ENCODE data around the gene ATP6V0B.
A peak's percentile ranks its signal among the peaks of the same experiment; 100 is the strongest.

ATP6V0B gene

DNA sequence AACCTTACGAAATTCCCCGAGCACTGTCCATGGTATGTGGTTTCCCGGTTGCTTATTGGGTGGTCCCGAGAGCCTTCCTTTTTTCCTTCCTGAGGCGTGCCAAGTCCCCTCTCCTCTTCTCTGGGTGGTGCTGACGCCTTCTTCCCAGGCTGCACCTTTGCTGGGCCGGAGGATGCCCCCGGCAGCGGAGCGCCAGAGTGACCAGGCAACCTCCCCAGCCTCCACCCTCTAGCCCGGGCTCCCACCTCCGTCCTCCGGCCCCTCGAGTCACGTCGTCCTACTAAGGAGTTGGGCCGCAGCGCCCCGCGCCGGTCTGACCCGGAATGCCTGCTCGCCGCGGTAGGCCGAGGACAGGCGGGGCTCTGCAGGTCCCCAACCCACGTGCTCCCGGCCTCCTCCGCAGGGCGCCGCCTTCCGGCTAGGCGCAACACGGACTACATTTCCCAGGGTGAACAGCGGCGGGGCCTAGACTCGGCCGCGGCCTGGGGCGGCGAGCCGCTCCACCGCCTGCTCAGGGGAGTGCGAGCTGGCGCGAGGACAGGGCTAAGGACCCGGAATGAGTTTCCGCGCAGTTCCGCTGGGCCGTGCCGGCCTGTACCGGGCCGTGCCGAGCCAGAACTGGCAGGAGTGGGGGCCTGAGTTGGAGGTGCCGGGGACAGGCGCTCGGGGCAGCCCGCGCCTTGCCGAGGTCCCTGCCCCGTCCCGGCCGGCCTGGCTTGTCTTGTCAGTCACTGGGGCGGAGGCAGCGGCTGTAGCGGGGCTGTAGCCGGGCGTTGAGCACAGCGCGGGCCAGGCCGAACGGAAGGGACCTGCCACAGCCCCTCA lies 28.3 kb upstream of the ATP6V0B start, which contains the start of gene IPO13:
TSS of gene IPO13 (plus strand) at position 715 of the 825 bp plus-strand sequence. CDS start 651 bp downstream, outside the sequence.
- DNase-seq, result peak; percentile 96

- DNase-seq, result no peak
These were observed 27.5 kb upstream of the ATP6V0B start for GRCh38 chr1:43947061-43947873.

DNA sequence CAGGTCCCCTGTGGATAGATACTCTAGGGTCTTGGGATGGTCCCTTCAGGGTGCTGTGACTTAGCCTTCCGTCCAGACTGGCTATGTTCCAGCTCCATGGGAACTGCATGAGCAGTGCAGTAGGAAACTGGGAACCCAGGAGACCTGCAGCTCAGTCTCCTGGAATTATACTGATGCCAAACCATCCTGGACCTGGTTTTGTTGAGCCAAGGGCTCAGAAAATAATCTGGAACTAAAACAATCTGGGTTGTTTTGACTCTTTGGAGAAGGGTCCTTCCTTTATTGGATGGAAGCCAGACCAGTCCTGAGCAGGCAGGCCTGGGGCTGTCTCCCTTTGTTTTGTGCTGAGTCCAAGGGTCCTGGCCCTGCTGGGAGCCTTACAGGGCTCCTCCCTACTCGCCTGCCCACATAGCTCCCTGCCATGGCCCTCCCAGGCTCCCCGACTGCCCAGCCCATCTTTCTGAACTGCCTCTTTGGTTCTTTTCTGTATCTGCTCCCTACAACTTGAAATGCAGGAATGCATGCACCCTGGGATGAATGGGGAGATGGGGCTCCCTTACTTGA lies 26.8 kb upstream of the ATP6V0B start:
- no peak for DNase-seq

GRCh38 chr1:43949678-43950077 lies 25.1 kb upstream of the ATP6V0B start:
- no peak for DNase-seq

DNA sequence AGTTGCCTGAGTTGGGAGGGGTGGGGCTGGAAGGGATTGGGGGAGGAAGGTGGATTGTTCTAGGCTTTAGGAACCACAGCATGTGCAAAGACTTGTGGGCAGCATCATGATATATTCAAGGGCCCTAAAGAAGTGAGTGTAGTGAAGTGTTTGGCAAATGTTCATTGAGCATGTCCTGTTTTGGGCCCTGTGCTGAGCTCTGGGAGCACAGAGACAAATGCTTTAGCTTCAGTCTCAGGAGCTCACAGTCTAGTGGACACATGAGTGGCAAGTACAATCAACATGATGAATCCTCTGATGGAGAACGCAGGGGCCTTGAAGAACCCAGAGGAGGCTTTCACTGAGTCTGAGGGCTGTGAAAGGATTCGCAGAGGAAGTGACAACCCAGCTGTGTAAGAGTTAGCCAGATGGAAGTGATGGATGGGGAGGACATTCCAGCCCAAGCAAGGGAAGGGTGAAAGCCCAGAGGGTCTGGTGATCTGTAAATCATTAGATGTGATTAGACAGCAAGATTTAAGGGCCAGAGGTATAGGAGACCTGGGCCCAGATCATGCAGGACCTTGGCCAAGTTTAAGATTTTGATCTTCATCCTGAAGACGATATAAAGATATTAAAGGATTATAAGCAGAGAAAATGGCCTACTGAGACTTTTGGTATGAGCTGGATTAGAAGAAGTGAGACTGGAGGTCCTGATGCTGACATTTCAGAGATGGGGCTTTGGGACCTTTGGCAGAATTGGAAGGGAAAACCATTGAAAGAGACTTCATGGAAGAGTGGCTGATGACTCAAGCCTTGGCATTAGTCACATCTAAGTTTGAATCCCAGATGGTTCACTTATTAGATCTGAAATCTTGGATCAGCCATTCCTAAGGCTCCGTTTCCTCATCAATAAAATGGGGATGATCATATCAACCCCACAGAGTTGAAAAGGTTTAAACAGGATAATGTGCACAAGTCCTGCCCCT lies 23.5 kb upstream of the ATP6V0B start:
- DNase-seq, result no peak

DNA sequence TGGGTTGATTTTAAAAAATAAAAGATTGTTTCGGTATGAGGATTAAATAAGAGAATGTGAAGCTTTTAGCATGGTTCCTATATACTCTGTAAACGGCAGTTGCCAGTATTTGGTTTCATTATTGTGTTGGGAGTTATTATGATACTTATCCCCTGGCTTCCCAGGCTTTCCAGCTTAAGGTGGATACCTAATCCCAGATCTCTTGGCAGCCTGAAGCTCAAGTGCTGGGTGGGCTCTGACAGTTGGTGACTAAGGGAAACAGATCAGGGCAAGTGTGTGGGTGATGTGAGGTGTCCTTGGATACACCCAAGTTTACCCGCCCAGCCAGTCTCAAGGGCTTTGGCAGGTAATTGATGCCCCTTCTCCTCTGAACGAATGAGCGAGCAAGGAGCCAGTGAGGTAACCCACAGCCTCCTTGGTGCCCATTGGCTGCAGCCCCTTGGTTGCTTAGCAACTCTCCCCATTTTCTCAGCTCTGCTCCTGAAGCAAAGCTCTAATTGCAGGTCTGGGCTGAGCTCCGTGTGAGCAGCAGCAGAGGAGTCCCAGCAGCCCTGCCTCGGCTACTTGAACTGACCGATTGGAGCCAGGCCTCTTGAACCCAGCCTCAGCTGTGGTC lies 21.9 kb upstream of the ATP6V0B start:
- DNase-seq, result no peak

DNA sequence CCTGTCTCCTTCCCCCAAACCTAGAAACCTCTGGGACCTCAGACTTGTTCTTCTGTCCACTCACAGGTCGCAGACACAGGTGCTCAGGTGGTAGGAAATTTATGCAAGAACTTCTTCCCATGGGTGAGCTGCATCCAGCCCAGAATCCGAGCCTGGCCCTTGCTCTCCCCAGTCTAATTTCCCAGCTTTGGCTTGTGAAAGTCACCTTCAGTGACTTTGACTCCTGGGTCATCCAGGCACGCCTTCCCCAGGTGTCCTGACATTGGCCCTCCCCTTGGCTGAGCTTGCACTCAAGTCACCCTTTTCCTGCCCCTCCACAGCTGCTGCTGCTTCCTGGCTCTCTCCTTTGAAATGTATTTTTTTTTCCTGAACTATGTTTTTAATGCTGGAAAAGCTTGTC lies 21.4 kb upstream of the ATP6V0B start:
- no peak for DNase-seq

GRCh38 chr1:43954036-43954435 lies 20.7 kb upstream of the ATP6V0B start:
- DNase-seq, result no peak

- no peak for DNase-seq
These were observed 18.5 kb upstream of the ATP6V0B start for GRCh38 chr1:43956234-43956633.

DNA sequence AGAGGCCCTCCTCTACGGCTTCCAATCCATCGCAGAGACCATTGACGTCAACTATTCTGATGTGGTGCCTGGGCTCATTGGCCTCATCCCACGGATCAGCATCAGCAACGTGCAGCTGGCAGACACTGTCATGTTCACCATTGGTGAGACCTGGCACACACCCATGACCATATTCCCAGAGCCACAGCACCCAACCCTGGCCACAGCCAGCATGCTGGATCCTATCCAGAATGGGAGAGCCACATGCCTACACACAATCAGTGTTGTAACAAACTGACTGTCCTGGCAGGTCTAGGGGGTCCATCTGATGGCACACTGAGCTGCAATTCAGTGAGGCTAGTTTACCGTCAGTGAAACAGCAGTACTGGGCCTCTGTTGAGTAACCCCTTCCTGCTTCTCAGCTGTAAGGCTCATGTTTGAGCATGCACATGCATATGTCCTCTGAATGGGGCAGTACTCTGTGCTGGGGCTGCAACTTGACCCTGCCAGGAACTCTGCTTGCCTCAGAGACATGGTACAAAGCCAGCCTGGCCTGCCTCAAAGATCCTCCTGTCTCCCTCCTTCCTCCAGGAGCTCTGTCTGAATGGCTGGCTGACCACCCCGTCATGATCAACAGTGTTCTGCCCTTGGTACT lies 17.2 kb upstream of the ATP6V0B start:
- no peak for DNase-seq

- DNase-seq, result no peak
These were observed 16.2 kb upstream of the ATP6V0B start for GRCh38 chr1:43958351-43959255.

DNA sequence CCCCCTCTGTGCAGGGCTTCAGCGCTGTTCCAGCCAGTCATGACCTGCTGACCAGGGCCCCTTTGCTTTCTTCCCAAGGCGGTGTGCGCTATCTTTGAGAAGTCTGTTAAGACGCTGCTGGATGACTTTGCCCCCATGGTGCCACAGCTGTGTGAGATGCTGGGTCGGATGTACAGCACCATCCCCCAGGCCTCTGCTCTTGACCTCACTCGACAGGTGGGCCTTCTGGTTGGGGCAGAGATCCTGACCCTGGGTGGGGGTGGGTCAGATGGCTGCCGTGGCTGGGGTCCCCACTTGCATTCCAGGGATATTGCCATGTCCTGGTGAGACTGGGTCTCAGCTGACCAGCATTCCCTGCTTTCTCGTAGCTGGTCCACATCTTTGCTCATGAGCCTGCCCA lies 14.0 kb upstream of the ATP6V0B start:
- no peak for DNase-seq

- no peak for DNase-seq
These were observed 13.1 kb upstream of the ATP6V0B start for GRCh38 chr1:43961692-43962091.

- DNase-seq, result no peak
These were observed 12.4 kb upstream of the ATP6V0B start for GRCh38 chr1:43962324-43962723.

DNA sequence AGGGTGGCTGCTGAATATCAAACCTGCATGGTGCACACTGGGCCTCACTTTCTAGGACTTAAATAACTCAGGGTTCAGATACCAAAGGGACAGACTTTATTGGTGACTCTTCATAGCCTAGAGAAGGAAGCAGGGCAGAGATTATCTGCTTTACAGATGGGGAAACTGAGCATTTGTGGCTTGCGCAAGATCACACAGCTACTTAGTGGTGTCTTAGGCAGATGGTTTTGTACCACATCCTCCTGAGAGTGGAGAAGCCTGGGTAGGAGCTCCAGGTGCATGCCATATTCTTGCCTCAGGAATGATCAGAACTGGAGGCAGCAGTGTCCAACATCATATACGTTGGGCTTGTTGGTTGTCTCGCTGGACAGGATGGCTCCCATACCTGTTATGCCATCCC lies 11.8 kb upstream of the ATP6V0B start:
- DNase-seq, result no peak

DNA sequence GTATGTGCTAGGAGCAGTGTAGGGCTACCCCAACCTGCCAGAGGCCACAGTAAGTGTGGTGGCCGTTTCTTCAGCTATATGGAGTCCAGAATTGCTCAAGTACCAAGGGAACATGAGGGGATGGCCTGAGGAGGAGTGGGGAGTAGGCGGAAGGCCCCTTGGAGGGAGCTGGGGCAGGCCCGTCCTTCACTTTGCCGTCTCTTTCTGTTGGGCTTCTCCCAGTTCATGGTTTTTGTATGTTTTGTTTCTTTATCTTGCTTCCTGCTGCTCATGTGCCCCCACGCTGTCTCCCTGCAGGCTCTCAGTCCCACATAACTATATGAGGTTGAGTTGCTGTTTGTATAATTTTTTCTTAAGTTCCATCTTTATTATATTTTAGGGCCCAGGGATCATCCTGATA lies 10.9 kb upstream of the ATP6V0B start:
- no peak for DNase-seq

DNA sequence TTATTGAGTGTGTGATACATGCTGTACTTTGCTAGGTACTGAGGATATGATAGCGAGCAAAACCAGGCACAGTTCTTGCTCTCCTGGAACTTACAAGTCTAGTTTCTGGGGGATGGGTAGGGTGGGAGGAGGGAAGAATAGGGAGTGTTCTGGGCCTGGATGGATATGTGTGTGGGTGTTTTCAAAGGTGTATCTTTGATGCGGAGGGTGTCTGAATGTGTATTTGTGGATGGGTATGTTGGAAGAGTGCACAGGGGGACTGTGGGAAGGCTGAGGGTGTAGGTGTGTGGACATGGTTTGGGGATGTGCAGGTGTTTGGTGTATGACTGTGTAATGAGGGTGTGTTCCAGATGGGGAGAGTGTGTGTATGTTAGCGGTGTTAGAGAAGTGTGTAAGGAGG lies 9.4 kb upstream of the ATP6V0B start:
- no peak for DNase-seq

GRCh38 chr1:43968348-43968948 lies 6.3 kb upstream of the ATP6V0B start:
- no peak for DNase-seq

DNA sequence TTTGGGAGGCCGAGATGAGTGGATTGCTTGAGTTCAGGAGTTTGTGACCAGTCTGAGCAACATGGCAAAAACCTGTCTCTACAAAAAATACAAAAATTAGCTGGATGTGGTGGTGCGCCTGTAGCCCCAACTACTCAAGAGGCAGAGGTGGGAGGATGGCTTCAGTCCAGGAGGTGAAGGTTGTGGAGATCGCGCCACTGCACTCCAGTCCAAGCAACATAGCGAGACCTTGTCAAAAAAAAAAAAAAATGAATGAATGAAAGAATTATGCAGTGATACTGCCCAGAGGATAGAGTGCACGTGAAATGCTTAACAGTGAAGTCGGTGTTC lies 5.4 kb upstream of the ATP6V0B start:
- no peak for DNase-seq

Data from stimulated activated CD4-positive, alpha-beta T cell treated with anti-CD3 and anti-CD28 coated beads, Interleukin-4, amount 100 ng/mL, for 1 hour (primary cell).